ENCODE data around the gene TIMP1.

DNA sequence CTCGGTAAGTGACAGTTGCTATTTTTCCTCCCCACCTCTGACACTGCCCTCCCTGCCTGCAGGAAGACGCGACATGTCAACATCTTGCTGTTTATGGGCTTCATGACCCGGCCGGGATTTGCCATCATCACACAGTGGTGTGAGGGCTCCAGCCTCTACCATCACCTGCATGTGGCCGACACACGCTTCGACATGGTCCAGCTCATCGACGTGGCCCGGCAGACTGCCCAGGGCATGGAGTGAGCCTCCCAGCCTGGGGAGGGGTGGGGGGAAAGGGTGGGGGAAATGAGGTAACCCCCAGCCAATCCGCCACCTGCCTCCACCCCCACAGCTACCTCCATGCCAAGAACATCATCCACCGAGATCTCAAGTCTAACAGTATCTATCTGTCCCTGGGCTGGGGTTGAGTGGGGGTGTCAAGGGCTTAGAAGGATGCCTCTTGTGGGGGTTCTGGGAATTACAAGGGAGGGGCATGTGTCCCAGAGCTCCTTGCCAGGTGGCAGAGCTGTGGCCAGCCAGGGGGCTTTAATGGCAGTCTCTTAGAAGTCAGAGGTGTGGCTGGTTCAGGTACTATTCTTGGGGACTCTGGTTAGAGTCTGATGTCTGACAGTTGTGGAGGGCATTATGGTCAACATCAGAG is 13.5 kb upstream of the TIMP1 start:
- TF ChIP-seq, protein P1, sequence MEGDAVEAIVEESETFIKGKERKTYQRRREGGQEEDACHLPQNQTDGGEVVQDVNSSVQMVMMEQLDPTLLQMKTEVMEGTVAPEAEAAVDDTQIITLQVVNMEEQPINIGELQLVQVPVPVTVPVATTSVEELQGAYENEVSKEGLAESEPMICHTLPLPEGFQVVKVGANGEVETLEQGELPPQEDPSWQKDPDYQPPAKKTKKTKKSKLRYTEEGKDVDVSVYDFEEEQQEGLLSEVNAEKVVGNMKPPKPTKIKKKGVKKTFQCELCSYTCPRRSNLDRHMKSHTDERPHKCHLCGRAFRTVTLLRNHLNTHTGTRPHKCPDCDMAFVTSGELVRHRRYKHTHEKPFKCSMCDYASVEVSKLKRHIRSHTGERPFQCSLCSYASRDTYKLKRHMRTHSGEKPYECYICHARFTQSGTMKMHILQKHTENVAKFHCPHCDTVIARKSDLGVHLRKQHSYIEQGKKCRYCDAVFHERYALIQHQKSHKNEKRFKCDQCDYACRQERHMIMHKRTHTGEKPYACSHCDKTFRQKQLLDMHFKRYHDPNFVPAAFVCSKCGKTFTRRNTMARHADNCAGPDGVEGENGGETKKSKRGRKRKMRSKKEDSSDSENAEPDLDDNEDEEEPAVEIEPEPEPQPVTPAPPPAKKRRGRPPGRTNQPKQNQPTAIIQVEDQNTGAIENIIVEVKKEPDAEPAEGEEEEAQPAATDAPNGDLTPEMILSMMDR (IDR thresholded peaks at IDR 0.05): peak in 1 of 6 experiments; percentile 25
- no peak for TF ChIP-seq POLR2A (IDR thresholded peaks at IDR 0.05)
